IPS-15b (cell line): ENCODE measurements around the gene ANO10.
"Not testable (repeated sequence)": the region's sequence is repeated elsewhere in the genome, so short reads cannot be mapped to it uniquely, and the experiment has no call there.

ENCODE experiments used
- H3K27me3 ChIP-seq: one replicate; pipeline ENCODE4 v1.6.1; 2013; ENCODE audit warnings: low read length; ENCODE audit not compliant: control insufficient read depth, insufficient read depth
- H3K36me3 ChIP-seq: one replicate; pipeline ENCODE4 v1.6.1; 2013; ENCODE audit warnings: low read length; ENCODE audit not compliant: control insufficient read depth, insufficient read depth
- H3K4me1 ChIP-seq: one replicate; pipeline ENCODE4 v1.6.1; 2013; ENCODE audit warnings: mild to moderate bottlenecking, low read length; ENCODE audit not compliant: control insufficient read depth, insufficient read depth
- H3K4me3 ChIP-seq: one replicate; pipeline ENCODE4 v1.5.1; 2013; ENCODE audit warnings: low read depth, low read length
- H3K9ac ChIP-seq: one replicate; pipeline ENCODE4 v1.6.1; 2013; ENCODE audit warnings: low read depth, mild to moderate bottlenecking, low read length
- H3K9me3 ChIP-seq: one replicate; pipeline ENCODE4 v1.6.1; 2013; ENCODE audit warnings: mild to moderate bottlenecking, low read length; ENCODE audit not compliant: control insufficient read depth, insufficient read depth

ANO10 gene

GRCh38 chr3:43481375-43481774 is 140.4 kb downstream of the ANO10 start:
- Histone ChIP-seq H3K36me3 (peaks cover 8% of the 10 kb centered on the region), H3K9ac (no peak overlapping the region), H3K27me3 (peaks cover 8% of the 10 kb centered on the region), H3K4me1 (peaks cover 35% of the 10 kb centered on the region), H3K4me3 (no peak overlapping the region), H3K9me3 (no peaks in the 10 kb centered on the region)

DNA sequence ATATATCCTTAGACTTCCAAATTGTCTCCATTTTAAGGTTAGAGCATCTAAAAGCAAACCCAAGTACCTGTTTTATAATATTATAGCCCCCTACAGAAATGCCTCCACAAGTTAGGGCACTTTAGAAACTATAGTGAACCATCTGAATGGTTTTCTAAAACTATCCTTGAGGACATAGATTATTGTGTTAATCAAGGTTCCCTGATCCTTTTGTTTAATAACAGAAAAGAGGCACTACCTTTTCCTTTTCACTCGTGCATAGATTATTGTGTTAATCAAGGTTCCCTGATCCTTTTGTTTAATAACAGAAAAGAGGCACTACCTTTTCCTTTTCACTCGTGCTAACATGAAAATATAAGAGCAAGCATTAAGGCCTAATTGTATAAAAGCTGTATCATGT is 143.0 kb downstream of the ANO10 start:
- not testable (repeated sequence) for H3K9me3 ChIP-seq, H3K27me3 ChIP-seq, H3K36me3 ChIP-seq, H3K4me3 ChIP-seq, H3K9ac ChIP-seq
- peaks cover 31% of the 10 kb centered on the region for H3K4me1 ChIP-seq

GRCh38 chr3:43478118-43478785 is 143.6 kb downstream of the ANO10 start:
- no peaks in the 10 kb centered on the region for H3K9me3 ChIP-seq
- no peaks in the 10 kb centered on the region for H3K36me3 ChIP-seq
- peaks cover 8% of the 10 kb centered on the region for H3K27me3 ChIP-seq
- no peak overlapping the region for H3K4me3 ChIP-seq
- H3K9ac ChIP-seq: no peak overlapping the region
- peaks cover 31% of the 10 kb centered on the region for H3K4me1 ChIP-seq

- H3K9me3 ChIP-seq: no peaks in the 10 kb centered on the region
- H3K4me1 ChIP-seq: peaks cover 31% of the 10 kb centered on the region
- no peak overlapping the region for H3K4me3 ChIP-seq
- H3K27me3 ChIP-seq: peaks cover 8% of the 10 kb centered on the region
- no peaks in the 10 kb centered on the region for H3K36me3 ChIP-seq
- H3K9ac ChIP-seq: no peak overlapping the region
Measured at GRCh38 chr3:43477600-43477999, 144.2 kb downstream of the ANO10 start.

DNA sequence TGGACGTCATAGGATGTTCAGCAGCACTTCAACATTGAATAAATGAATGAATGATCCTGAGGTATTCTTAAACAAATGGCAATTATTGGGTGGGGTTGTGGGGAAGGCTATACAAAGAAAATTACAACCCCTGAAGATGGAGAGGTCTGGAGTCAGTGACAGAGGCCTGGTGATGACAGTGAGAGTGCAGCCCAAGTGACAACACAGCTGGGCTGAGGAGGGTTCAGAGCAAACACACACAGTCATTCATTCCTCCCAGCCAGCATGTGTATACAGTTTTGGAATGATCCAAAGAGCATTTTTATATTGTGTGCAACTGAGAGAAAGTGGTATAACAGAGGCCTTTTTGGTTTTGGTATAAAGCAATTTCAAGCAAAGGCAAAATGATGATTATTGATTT is 148.1 kb downstream of the ANO10 start:
- H3K27me3 ChIP-seq: peaks cover 5% of the 10 kb centered on the region
- no peaks in the 10 kb centered on the region for H3K9me3 ChIP-seq
- H3K36me3 ChIP-seq: no peaks in the 10 kb centered on the region
- H3K4me1 ChIP-seq: peaks cover 12% of the 10 kb centered on the region
- H3K4me3 ChIP-seq: no peak overlapping the region
- no peak overlapping the region for H3K9ac ChIP-seq

DNA sequence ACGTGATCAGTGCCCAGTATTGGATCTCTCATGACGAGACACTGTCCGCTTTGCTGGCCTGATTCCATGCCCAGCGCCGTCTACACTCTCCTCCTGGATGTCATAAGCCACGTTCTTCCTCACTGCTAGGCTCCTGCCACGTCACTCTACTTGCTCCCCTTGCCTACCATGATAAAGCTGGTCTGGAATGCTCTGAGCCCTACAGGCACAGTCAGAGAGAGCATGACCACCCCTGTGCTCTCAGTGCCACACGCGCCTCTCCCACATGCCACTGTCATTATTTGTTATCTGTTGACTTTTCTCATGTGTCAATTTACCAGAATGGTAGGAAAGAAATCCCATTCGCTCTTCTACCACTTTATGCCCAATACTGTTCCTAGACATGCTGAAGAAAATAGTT is 148.6 kb downstream of the ANO10 start:
- peaks cover 8% of the 10 kb centered on the region for H3K4me1 ChIP-seq
- no peak overlapping the region for H3K4me3 ChIP-seq
- no peaks in the 10 kb centered on the region for H3K9me3 ChIP-seq
- H3K36me3 ChIP-seq: no peaks in the 10 kb centered on the region
- H3K9ac ChIP-seq: no peak overlapping the region
- peaks cover 5% of the 10 kb centered on the region for H3K27me3 ChIP-seq

- Histone ChIP-seq H3K9me3 (peaks cover 1% of the 10 kb centered on the region), H3K4me1 (no peaks in the 10 kb centered on the region), H3K36me3 (no peaks in the 10 kb centered on the region), H3K4me3 (no peak overlapping the region), H3K9ac (no peak overlapping the region), H3K27me3 (no peaks in the 10 kb centered on the region)
Measured at GRCh38 chr3:43468133-43468532, 153.7 kb downstream of the ANO10 start.

- Histone ChIP-seq H3K4me1 (peaks cover 2% of the 10 kb centered on the region), H3K4me3 (no peak overlapping the region), H3K27me3 (no peaks in the 10 kb centered on the region), H3K9me3 (peaks cover 4% of the 10 kb centered on the region), H3K36me3 (no peaks in the 10 kb centered on the region), H3K9ac (no peak overlapping the region)
Measured at GRCh38 chr3:43465109-43465508, 156.7 kb downstream of the ANO10 start.

GRCh38 chr3:43462566-43462965 is 159.2 kb downstream of the ANO10 start:
- not testable (repeated sequence) for H3K9ac ChIP-seq, H3K27me3 ChIP-seq, H3K36me3 ChIP-seq, H3K9me3 ChIP-seq, H3K4me3 ChIP-seq, H3K4me1 ChIP-seq

- Histone ChIP-seq H3K27me3 (no peaks in the 10 kb centered on the region), H3K4me1 (peaks cover 2% of the 10 kb centered on the region), H3K9me3 (peaks cover 4% of the 10 kb centered on the region), H3K36me3 (no peaks in the 10 kb centered on the region), H3K9ac (no peak overlapping the region), H3K4me3 (no peak overlapping the region)
Measured at GRCh38 chr3:43461345-43461744, 160.5 kb downstream of the ANO10 start.

GRCh38 chr3:43457038-43457437 is 164.8 kb downstream of the ANO10 start:
- H3K9ac ChIP-seq, H3K36me3 ChIP-seq, H3K9me3 ChIP-seq, H3K4me1 ChIP-seq, H3K4me3 ChIP-seq, H3K27me3 ChIP-seq: not testable (repeated sequence)

DNA sequence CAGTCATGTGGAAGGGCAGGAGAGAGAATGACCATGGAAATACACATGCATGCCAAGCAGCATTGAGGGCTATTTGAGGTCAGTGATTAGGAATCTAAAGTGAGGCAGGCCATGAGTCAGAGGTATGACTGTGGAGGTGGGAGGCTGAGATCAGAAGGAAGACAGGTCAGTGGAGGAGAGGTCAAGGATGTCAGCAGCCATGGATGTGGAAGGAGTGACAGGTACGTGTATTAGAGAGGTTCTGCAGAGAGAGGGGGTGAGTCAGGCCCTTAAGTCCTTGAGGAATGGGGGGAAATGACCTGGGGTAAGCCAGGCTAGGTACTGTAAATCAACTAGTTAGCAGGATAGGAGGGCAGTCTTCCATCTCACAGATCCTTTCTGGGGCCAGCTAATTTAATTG is 166.6 kb downstream of the ANO10 start:
- no peak overlapping the region for H3K9ac ChIP-seq
- H3K36me3 ChIP-seq: no peaks in the 10 kb centered on the region
- H3K4me1 ChIP-seq: peaks cover 2% of the 10 kb centered on the region
- no peaks in the 10 kb centered on the region for H3K9me3 ChIP-seq
- H3K4me3 ChIP-seq: no peak overlapping the region
- H3K27me3 ChIP-seq: no peaks in the 10 kb centered on the region
